GM18511 (cell line): Measurements from ENCODE around the gene EPHA5.
"Not testable (repeated sequence)": the region's sequence is repeated elsewhere in the genome, so short reads cannot be mapped to it uniquely, and the experiment has no call there.

Experiments
- ATAC-seq: cut with Tn5 transposase; IDR thresholded peaks from one replicate; pipeline ENCODE4 v1.9.1; 2021; ENCODE audit warnings: mild to moderate bottlenecking, moderate library complexity; ENCODE audit not compliant: unreplicated experiment

The EPHA5 gene

GRCh38 chr4:65386927-65387326 lies 283.4 kb downstream of the EPHA5 start:
- ATAC-seq = no peak

- no peak for ATAC-seq
Measured at GRCh38 chr4:65383589-65384305, 286.5 kb downstream of the EPHA5 start.

GRCh38 chr4:65381648-65382047 lies 288.6 kb downstream of the EPHA5 start:
- no peak for ATAC-seq

GRCh38 chr4:65370709-65371108 lies 299.6 kb downstream of the EPHA5 start:
- ATAC-seq = no peak

- ATAC-seq = no peak
Measured at GRCh38 chr4:65367306-65367705, 303.0 kb downstream of the EPHA5 start.

GRCh38 chr4:65358914-65359313 lies 311.4 kb downstream of the EPHA5 start:
- no peak for ATAC-seq

- ATAC-seq = no peak
Measured at GRCh38 chr4:65353098-65353497, 317.2 kb downstream of the EPHA5 start.

- ATAC-seq = no peak
Measured at GRCh38 chr4:65344278-65344825, 325.9 kb downstream of the EPHA5 start.

- no peak for ATAC-seq
Measured at GRCh38 chr4:65343342-65343741, 326.9 kb downstream of the EPHA5 start.

- ATAC-seq = no peak
Measured at GRCh38 chr4:65341557-65341956, 328.7 kb downstream of the EPHA5 start.

GRCh38 chr4:65340382-65341109 lies 329.7 kb downstream of the EPHA5 start:
- ATAC-seq = no peak

- no peak for ATAC-seq
Measured at GRCh38 chr4:65337371-65337770, 332.9 kb downstream of the EPHA5 start.

GRCh38 chr4:65336465-65336864 lies 333.8 kb downstream of the EPHA5 start:
- ATAC-seq = no peak

- ATAC-seq = no peak
Measured at GRCh38 chr4:65316534-65316933, 353.8 kb downstream of the EPHA5 start.

GRCh38 chr4:65311120-65311519 lies 359.2 kb downstream of the EPHA5 start:
- ATAC-seq = no peak

GRCh38 chr4:65310586-65310985 lies 359.7 kb downstream of the EPHA5 start:
- ATAC-seq = no peak

GRCh38 chr4:65308626-65309025 lies 361.7 kb downstream of the EPHA5 start:
- ATAC-seq = not testable (repeated sequence)

GRCh38 chr4:65302145-65302544 lies 368.1 kb downstream of the EPHA5 start:
- ATAC-seq = peak; percentile 53

GRCh38 chr4:65296246-65296645 lies 374.0 kb downstream of the EPHA5 start:
- ATAC-seq = no peak

- no peak for ATAC-seq
Measured at GRCh38 chr4:65287071-65287470, 383.2 kb downstream of the EPHA5 start.
